Activated CD4-positive, alpha-beta T cell treated with anti-CD3 and anti-CD28 coated beads, Interleukin-2, amount 10 ng/mL, durations not matched to agents 7 days and 5 days (primary cell): Measurements from ENCODE around the gene CATSPER1. TPM values are rescaled to one million over a fixed set of nuclear protein-coding genes. Genes with fewer than 3 reads are reported as not detected.
A peak's percentile ranks its signal among the peaks of the same experiment; 100 is the strongest.

ENCODE experiments used
- CTCF ChIA-PET: fragments of 350-600 bp; sonication (Branson Sonifier 250); formaldehyde crosslinking; loops from one replicate; lab custom pipeline; 2021; ENCODE audit warnings: antibody characterized with exemption; lab: Charles Lee
- POLR2A ChIA-PET: fragments of 350-600 bp; sonication (Branson Sonifier 250); formaldehyde crosslinking; loops from one replicate; lab custom pipeline; 2021; ENCODE audit warnings: antibody characterized with exemption; lab: Charles Lee
- DNase-seq: peaks from one replicate; pipeline ENCODE4 v3.0.0-alpha.2; 2020
- H3K27ac Mint-ChIP-seq: one replicate; pipeline ENCODE4 v1.8.0; 2021; ENCODE audit warnings: mild to moderate bottlenecking, moderate library complexity, mixed read lengths
- H3K27me3 Mint-ChIP-seq: one replicate; pipeline ENCODE4 v1.8.0; 2021; ENCODE audit warnings: mixed read lengths
- H3K36me3 Mint-ChIP-seq: one replicate; pipeline ENCODE4 v1.8.0; 2021; ENCODE audit warnings: low read depth, mixed read lengths
- H3K4me1 Mint-ChIP-seq: one replicate; pipeline ENCODE4 v1.8.0; 2021; ENCODE audit warnings: mixed read lengths
- H3K4me3 Mint-ChIP-seq: one replicate; pipeline ENCODE4 v1.8.0; 2021; ENCODE audit warnings: mild to moderate bottlenecking, moderate library complexity, mixed read lengths
- H3K9me3 Mint-ChIP-seq: one replicate; pipeline ENCODE4 v1.8.0; 2021; ENCODE audit warnings: mixed read lengths
- total RNA-seq, 2 experiments: library from RNA; stranded (reverse); gene quantifications; one replicate each; pipeline ENCODE4 v1.2.3, GENCODE V29; 2021

Gene CATSPER1
- total RNA-seq, 2 experiments from 2014 or later = not detected

DNA sequence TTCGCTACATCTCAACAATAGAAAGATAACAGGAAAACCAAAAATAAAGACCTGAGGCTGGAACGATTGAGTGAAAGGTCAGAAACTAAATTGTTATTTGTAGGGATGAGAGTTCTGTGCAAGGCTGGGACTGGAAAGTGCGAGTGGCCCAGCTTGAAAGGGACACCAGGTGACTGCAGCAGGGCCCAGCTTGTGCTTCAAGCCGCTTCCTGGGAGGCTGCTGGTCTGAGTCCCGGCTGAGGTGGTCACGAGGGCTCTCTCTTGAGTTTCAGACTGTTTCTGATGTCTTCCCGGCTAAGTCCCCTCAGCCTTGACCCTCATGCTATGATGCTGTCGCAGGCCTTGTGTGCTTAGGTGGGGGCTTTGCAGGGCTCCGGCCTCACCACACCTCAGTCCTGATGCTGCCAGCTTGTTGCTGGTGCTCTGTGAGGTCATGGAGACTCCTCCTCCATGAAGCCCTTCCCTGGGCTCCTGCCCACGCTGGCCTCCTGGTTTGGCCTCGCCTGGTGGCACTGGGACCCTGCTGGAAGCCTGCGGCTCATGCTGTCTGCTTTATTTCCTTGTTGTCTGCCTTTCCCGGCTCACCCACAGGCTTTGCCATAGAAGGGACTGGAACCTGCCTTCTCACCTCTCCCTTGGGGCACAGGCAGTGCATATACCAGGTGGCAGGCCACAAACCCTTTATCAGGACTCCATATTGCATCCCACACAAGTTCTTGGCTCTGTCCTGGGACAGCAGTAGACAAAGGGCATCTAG, 20.0 kb downstream of the CATSPER1 start:
- Mint-ChIP-seq H3K27ac (no peak overlapping the region), H3K36me3 (peaks cover 18% of the 10 kb centered on the region), H3K27me3 (peaks cover 12% of the 10 kb centered on the region), H3K4me1 (peaks cover 17% of the 10 kb centered on the region), H3K4me3 (no peak overlapping the region), H3K9me3 (no peaks in the 10 kb centered on the region)
- no peak for DNase-seq
- ChIA-PET CTCF (interaction anchor here (0.6 kb wide), 1 partner anchor 207 kb away, joined by 3 read pairs; no protein-coding TSS in a partner anchor), POLR2A (no interaction called here)

GRCh38 chr11:66004186-66004585, 22.1 kb downstream of the CATSPER1 start:
- CTCF ChIA-PET = interaction anchor here (0.8 to 1.2 kb wide), 3 partner anchors 114 to 187 kb away, joined by 3 read pairs; partner anchors contain the start of genes CCDC85B and FIBP
- Mint-ChIP-seq H3K36me3 (peaks cover 29% of the 10 kb centered on the region), H3K4me1 (peaks cover 35% of the 10 kb centered on the region), H3K4me3 (peak overlapping the region; percentile 96), H3K9me3 (no peaks in the 10 kb centered on the region), H3K27me3 (no peaks in the 10 kb centered on the region), H3K27ac (no peak overlapping the region)
- POLR2A ChIA-PET = no interaction called here
- DNase-seq = no peak

DNA sequence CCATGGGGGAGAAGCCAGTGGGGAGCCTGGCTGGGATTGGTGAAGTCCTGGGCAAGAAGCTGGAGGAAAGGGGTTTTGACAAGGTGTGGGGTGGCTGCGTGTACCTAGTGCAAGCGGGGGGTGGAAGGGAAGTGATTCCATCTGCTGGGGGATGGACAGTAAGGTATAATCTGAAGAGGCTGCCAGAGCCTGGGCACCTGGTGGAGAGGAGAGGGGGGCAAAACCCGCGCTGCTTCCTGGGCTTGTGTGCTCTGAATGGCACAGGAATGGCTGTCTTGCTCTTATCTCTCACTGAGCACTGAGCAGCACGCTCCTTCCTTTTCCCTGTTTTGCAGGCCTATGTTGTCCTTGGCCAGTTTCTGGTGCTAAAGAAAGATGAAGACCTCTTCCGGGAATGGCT, 23.0 kb downstream of the CATSPER1 start:
- ChIA-PET CTCF (interaction anchor here (1.1 to 1.5 kb wide), 6 partner anchors 11 to 223 kb away, joined by 3 to 13 read pairs (median 5); partner anchors contain the start of genes CCDC85B, FIBP and MUS81), POLR2A (no interaction called here)
- peak overlapping the region; percentile 98 for H3K27ac Mint-ChIP-seq
- peaks cover 36% of the 10 kb centered on the region for H3K4me1 Mint-ChIP-seq
- H3K27me3 Mint-ChIP-seq = no peaks in the 10 kb centered on the region
- no peaks in the 10 kb centered on the region for H3K9me3 Mint-ChIP-seq
- H3K36me3 Mint-ChIP-seq = peaks cover 38% of the 10 kb centered on the region
- peak overlapping the region; percentile 96 for H3K4me3 Mint-ChIP-seq
- no peak for DNase-seq

GRCh38 chr11:66002648-66003225, 23.5 kb downstream of the CATSPER1 start:
- H3K27me3 Mint-ChIP-seq = no peaks in the 10 kb centered on the region
- H3K36me3 Mint-ChIP-seq = peaks cover 43% of the 10 kb centered on the region
- peak overlapping the region; percentile 98 for H3K27ac Mint-ChIP-seq
- ChIA-PET POLR2A (interaction anchor here (0.6 to 1.3 kb wide), 2 partner anchors 53 to 143 kb away, joined by 3 read pairs; no protein-coding TSS in a partner anchor), CTCF (interaction anchor here (1.0 to 1.5 kb wide), 6 partner anchors 11 to 223 kb away, joined by 4 to 13 read pairs (median 5); partner anchors contain the start of genes FIBP and MUS81)
- H3K9me3 Mint-ChIP-seq = no peaks in the 10 kb centered on the region
- H3K4me3 Mint-ChIP-seq = peak overlapping the region; percentile 96
- no peak for DNase-seq
- peaks cover 37% of the 10 kb centered on the region for H3K4me1 Mint-ChIP-seq

GRCh38 chr11:66001942-66002647, 24.2 kb downstream of the CATSPER1 start, which contains the start of the genes BANF1 and EIF1AD:
Gene BANF1, plus strand, starts transcription at chr11:66002503. Its CDS starts 748 bp downstream, at chr11:66003251.
Gene EIF1AD, minus strand, starts transcription at chr11:66002157. Its CDS starts 1,768 bp downstream, at chr11:66000389.
- H3K27me3 Mint-ChIP-seq = no peaks in the 10 kb centered on the region
- H3K4me1 Mint-ChIP-seq = peaks cover 41% of the 10 kb centered on the region
- no peaks in the 10 kb centered on the region for H3K9me3 Mint-ChIP-seq
- CTCF ChIA-PET = interaction anchor here (1.0 to 1.5 kb wide), 6 partner anchors 10 to 222 kb away, joined by 4 to 13 read pairs (median 5); partner anchors contain the start of genes FIBP and MUS81
- POLR2A ChIA-PET = interaction anchor here (0.6 to 1.3 kb wide), 2 partner anchors 54 to 143 kb away, joined by 3 read pairs; no protein-coding TSS in a partner anchor
- peak; percentile 95 for DNase-seq
- H3K36me3 Mint-ChIP-seq = peaks cover 49% of the 10 kb centered on the region
- peak within 1 kb of the TSS; percentile 98 for H3K27ac Mint-ChIP-seq
- H3K4me3 Mint-ChIP-seq = peak within 1 kb of the TSS; percentile 96

DNA sequence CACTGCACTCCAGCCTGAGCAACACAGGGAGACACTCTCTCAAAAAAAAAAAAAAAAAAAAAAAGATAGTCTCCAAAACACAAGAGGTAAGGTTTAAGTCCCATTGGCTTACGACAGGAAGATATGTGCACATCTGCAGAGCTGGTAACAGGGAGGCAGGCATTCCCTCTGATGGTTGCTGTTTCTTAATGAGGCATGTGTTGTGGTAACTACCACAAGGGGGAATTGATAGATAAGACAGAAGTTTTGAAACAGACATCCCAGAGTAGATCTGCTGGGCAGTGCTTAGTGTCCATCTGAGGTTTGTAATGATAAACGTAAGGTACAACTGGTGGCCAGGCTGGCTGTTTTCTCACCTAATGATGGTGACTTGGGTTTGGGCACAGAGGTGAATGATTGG, 29.0 kb downstream of the CATSPER1 start:
- Mint-ChIP-seq H3K27me3 (no peaks in the 10 kb centered on the region), H3K9me3 (no peaks in the 10 kb centered on the region), H3K27ac (no peak overlapping the region), H3K4me1 (peaks cover 24% of the 10 kb centered on the region), H3K4me3 (no peak overlapping the region), H3K36me3 (peaks cover 47% of the 10 kb centered on the region)
- DNase-seq = no peak
- CTCF ChIA-PET = interaction anchor here (1.1 kb wide), 1 partner anchor 217 kb away, joined by 4 read pairs; the partner anchor contains the start of gene AP5B1
- POLR2A ChIA-PET = no interaction called here

DNA sequence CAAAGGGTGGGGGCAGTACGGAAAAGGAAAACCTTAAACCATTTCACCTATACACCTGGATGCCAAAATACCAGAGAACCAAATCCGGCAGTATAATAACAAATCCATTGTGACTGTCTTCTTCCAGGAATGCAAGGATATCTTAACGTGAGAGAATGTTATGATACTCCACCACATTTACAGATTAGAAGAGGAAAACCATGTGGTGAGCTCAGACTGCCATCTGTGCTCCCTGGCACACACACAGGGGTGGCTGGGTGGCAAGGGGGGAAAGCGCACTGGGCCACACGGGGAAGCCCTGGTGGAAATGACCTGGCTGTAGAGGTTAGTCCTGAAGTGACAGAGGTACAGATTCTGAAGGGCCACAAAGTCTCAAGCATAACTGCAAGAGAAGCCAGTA, 34.2 kb downstream of the CATSPER1 start:
- ChIA-PET POLR2A (no interaction called here), CTCF (interaction anchor here (0.6 to 1.6 kb wide), 8 partner anchors 11 to 1815 kb away, joined by 3 to 5 read pairs (median 4); partner anchors contain the start of genes BANF1, KAT5 and SF3B2)
- H3K27ac Mint-ChIP-seq = no peak overlapping the region
- H3K36me3 Mint-ChIP-seq = peaks cover 15% of the 10 kb centered on the region
- no peaks in the 10 kb centered on the region for H3K9me3 Mint-ChIP-seq
- no peak for DNase-seq
- H3K27me3 Mint-ChIP-seq = no peaks in the 10 kb centered on the region
- peaks cover 7% of the 10 kb centered on the region for H3K4me1 Mint-ChIP-seq
- no peak overlapping the region for H3K4me3 Mint-ChIP-seq

- POLR2A ChIA-PET = no interaction called here
- CTCF ChIA-PET = interaction anchor here (0.5 to 3.3 kb wide), 28 partner anchors 9 to 472 kb away, joined by 3 to 22 read pairs (median 4); partner anchors contain the start of genes CCDC85B, FIBP and KAT5
- no peak overlapping the region for H3K4me3 Mint-ChIP-seq
Measured at GRCh38 chr11:65988791-65989592, 37.3 kb downstream of the CATSPER1 start.

GRCh38 chr11:65987336-65987735, 38.9 kb downstream of the CATSPER1 start:
- H3K4me3 Mint-ChIP-seq = no peak overlapping the region
- H3K27ac Mint-ChIP-seq = no peak overlapping the region
- POLR2A ChIA-PET = no interaction called here

More at GRCh38 chr11:65988791-65989592, 37.3 kb downstream of the CATSPER1 start:
- Mint-ChIP-seq H3K36me3 (peaks cover 4% of the 10 kb centered on the region), H3K27ac (peak overlapping the region; percentile 87), H3K9me3 (no peaks in the 10 kb centered on the region), H3K4me1 (peaks cover 7% of the 10 kb centered on the region), H3K27me3 (no peaks in the 10 kb centered on the region)
- DNase-seq = peak; percentile 97

DNA sequence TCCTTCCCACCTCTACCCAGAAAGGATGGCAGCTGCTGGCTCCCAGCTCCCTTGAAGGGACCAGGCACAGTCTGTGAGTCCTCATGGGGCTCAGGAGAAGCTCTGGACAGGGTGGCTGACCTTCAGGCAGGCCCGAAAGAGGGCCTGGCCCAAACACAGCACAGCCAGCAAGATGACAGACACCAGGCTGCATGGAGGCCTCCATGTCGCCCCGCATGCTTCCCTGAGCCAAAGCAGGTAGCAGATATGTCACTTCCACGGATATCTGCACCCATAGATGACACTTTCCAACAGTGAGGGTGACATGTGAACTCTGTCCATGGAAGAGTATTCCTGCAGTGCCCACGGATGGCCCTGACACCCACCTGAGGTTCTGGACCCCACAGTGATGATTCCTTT, 42.7 kb downstream of the CATSPER1 start:
- H3K4me3 Mint-ChIP-seq = no peak overlapping the region
- H3K27me3 Mint-ChIP-seq = no peaks in the 10 kb centered on the region
- H3K4me1 Mint-ChIP-seq = no peaks in the 10 kb centered on the region
- no peaks in the 10 kb centered on the region for H3K9me3 Mint-ChIP-seq
- no peak overlapping the region for H3K27ac Mint-ChIP-seq
- DNase-seq = no peak
- POLR2A ChIA-PET = no interaction called here
- H3K36me3 Mint-ChIP-seq = peaks cover 9% of the 10 kb centered on the region
- CTCF ChIA-PET = interaction anchor here (1.4 to 3.0 kb wide), 2 partner anchors 99 to 204 kb away, joined by 5 to 15 read pairs; no protein-coding TSS in a partner anchor

More at GRCh38 chr11:65987336-65987735, 38.9 kb downstream of the CATSPER1 start:
- Mint-ChIP-seq H3K4me1 (peaks cover 7% of the 10 kb centered on the region), H3K27me3 (no peaks in the 10 kb centered on the region), H3K36me3 (peaks cover 4% of the 10 kb centered on the region), H3K9me3 (no peaks in the 10 kb centered on the region)
- CTCF ChIA-PET = interaction anchor here (1.1 to 1.5 kb wide), 5 partner anchors 97 to 207 kb away, joined by 3 to 9 read pairs (median 5); partner anchors contain the start of genes AP5B1, CCDC85B and FIBP
- no peak for DNase-seq

DNA sequence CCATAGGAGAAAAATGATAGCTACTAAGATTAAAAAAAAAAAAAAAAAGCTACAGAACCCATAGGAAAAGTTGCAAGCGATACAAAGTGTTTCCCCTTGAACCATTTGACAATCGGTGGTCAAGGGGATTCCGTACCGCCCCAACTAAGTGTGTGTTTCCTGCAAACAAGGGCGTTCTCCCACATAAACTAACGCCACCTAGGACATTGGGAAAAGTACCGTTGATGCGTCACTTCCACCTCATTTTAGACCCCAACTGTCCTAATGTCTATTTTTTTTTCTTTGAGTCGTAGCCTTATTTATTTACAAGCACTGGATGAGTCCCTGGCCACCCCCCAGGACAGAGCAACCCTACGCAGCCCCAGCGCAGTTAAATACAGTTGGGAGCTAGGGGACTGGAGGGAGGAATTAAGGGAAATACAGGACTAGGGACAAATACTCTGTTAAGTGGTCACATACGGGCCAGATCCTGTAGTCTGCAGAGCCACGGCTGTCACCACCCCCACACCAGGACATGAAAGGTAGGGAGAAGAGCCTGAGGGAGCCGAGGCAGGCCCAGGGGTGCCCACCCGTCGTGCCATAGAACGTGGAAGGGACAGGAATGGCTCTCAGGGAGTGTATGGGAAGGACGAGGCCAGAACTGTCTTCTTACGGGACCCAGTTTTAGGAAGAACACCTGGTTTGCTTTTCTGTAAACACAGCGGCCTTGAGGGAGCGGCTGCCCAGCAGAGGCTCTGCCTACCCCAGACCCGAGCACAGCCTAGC, 43.3 kb downstream of the CATSPER1 start:
- Mint-ChIP-seq H3K27ac (no peak overlapping the region), H3K27me3 (no peaks in the 10 kb centered on the region), H3K9me3 (no peaks in the 10 kb centered on the region), H3K4me1 (no peaks in the 10 kb centered on the region), H3K36me3 (peaks cover 11% of the 10 kb centered on the region), H3K4me3 (no peak overlapping the region)
- ChIA-PET CTCF (interaction anchor here (1.4 to 3.0 kb wide), 2 partner anchors 98 to 203 kb away, joined by 5 to 15 read pairs; no protein-coding TSS in a partner anchor), POLR2A (no interaction called here)
- DNase-seq = no peak
